Right renal cortex interstitium (tissue), 3 donors: ENCODE measurements around the gene PSMB2. TPM values are rescaled to one million over a fixed set of nuclear protein-coding genes. Genes with fewer than 3 reads are reported as not detected.

ENCODE experiments used
- DNase-seq, 3 donors: peaks; one replicate each; pipeline ENCODE4 v3.0.0-alpha.2; 2013; ENCODE audit warnings: low read depth in 3 of 3, low spot score in 2 of 3
- polyA plus RNA-seq, 3 donors: library from polyadenylated mRNA; unstranded; fragments of 120-200 nt; gene quantifications; one replicate each; pipeline ENCODE4 v1.2.1, GENCODE V29; 2013; ENCODE audit not compliant: insufficient read length in 3 of 3

The PSMB2 gene
- polyA plus RNA-seq, 3 donors: 79.5 to 83.9 (median 82.0) TPM

DNA sequence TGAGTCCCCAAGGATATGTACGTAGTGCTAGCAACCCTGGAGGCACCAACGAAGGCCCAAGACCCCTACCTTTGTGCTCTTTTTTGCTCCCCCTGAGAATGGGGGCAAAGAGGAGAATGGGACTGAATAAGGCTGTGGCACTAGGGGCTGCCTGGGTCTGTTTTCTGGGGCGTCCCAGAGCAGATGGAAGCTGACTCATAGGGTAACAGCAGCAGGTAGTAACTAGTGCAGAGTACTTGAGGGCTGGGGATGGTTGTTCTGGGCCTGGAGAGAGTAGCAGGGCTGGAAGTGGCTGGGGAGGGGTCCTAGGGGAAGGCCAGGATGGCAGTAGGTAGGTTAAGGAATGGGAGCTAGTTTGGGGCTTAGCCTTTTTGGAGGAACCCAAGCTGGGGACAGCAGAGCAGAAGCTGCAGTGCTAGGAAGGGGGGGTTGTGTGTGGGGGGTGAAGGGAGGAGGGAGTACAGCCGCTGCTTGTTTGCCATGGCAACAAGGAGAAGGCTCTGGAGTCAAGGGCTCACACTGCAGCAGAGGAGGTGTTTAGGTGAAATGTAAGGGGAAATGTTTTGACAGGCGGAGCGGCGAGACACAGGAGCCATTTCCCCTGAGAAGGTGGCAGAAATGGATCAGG lies 81.9 kb downstream of the PSMB2 start:
- DNase-seq: no peak

DNA sequence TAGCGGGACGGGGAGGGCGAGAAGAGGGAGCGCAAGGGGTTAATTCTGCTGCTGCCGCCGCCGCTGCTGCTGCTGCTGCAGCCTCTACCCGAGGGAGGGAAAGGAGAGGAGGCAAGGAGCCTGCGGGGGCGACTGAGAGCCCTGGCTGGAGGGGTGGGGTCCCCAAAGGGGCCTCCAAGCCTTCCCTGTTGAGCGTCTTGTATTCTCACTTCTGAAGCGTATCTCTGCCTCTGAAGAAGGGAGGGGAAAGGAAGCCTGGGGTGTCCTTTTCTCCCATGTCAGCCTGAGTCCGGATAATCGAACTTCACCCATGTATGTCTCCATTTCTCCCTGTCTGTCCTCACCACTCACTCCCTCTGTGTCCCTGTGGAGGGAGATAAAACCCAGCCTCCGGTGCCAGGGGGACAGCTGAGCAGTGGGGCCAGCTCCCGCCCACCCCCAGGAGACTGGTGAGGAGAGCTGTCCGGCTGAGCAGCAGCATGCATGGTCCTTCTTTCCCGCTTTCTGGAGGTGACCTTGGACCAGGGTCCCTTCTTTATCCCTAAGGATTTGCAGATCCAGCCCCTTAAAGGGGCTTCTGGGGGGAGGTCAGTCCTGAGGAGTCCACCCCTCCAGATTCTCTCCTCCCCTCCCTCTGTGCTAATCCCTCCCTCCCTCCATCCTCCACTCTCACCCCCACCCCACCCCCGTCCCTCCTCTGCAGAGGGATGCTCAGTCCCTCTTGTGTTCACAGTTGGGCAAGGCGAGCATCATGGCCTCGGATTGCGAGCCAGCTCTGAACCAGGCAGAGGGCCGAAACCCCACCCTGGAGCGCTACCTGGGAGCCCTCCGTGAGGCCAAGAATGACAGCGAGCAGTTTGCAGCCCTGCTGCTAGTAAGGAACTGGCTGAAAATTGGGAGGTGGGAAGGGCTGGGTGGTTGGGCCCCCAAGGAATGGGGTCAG lies 82.7 kb downstream of the PSMB2 start:
- no peak for DNase-seq

DNA sequence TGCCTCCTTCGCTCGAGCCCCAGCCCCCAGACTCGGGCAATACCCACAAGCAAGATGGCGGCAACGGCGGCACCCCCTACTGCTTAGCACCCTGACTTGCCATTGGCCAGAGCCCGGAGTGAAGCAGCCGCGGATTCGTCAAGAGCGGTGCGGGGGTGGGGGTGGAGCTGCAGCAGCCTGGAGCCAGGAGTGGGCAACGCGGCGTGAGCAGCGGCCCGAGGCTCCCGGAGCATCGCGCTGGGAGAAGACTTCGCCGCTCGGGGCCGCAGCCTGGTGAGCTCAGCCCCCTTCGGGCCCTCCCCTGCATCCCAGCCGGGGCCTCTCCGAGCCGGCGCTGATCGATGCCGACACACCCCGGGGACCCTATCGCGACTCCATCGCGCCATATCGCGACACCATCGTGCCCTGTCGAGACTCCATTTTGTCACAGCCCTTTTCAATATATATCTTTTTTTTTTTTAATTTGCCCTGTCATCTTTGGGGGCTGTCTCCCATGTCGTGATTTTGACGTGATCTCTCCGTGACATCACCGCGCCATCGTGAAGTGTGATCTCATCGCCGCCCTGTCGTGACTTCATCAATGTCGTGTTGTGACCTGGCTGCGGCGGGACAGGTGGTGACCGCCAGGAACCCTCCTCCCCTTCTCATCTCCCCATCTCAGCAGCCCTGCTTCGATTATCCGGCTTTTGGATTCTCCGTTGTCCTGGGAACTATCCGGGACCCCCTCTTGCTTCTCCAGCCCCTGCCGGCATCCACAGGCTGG lies 83.5 kb downstream of the PSMB2 start, which contains the start of gene NCDN:
Gene NCDN, plus strand, starts transcription at position 189 of the 763 bp plus-strand sequence. Its CDS starts 392 bp downstream, at position 581.
- DNase-seq: peak; percentile 93 to 96 (median 95)

DNA sequence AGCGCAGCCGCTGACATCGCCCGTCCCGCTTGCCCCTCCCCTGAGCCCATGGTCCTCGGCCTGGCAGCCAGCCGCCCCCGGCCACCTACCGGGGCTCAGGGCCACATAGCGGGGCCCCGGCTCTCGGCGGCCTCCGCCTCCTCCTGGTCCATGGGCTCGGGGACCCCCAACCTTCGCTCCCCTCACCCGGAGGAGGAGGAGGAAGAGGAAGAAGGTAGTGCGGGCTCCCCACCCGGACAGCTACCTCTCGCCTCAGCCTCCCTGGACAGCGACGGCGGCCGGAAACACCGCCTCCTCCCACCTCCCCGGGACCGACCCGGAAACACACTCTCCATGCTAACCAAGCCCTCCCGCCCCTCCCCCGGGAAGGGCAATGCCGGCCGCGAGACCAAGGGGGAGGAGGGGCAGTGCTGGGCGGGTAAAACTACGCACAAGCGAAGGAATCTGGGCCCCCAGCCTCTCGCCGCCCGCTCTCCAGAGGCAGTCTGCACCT lies 84.2 kb downstream of the PSMB2 start, which contains the start of gene KIAA0319L:
Gene KIAA0319L, minus strand, starts transcription at position 286 of the 493 bp plus-strand sequence. CDS start 2,912 bp downstream, outside the sequence.
- no peak for DNase-seq

DNA sequence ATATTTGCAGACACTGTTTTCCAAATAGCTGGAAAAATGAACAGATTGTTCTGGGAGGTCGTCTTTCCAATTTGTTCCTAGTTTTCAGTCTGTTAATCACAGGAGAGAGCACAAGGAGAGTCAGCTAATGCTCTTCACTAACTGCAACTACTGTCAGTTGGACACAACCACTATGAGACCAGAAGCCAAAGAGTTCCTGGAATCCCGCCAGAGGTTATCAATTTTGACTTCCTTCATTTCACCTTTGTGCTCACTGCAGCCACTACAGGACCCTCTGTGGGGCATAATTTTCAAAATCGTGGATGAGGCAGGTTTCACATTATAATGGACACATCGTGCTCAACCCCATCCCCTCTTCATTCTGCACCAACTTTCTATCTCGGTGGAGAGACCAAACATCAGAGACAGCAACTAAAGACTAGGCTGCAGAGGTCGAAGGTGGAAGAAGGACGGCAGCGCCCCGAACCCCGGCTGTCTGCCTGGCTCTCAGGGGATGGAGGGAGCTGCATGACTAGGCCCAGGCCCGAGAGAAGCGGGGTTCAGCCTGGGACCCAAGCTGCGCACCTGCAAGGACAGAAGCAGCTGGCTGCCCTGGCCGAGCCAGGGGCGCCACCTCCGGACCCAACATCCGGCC lies 84.7 kb downstream of the PSMB2 start:
- no peak for DNase-seq

DNA sequence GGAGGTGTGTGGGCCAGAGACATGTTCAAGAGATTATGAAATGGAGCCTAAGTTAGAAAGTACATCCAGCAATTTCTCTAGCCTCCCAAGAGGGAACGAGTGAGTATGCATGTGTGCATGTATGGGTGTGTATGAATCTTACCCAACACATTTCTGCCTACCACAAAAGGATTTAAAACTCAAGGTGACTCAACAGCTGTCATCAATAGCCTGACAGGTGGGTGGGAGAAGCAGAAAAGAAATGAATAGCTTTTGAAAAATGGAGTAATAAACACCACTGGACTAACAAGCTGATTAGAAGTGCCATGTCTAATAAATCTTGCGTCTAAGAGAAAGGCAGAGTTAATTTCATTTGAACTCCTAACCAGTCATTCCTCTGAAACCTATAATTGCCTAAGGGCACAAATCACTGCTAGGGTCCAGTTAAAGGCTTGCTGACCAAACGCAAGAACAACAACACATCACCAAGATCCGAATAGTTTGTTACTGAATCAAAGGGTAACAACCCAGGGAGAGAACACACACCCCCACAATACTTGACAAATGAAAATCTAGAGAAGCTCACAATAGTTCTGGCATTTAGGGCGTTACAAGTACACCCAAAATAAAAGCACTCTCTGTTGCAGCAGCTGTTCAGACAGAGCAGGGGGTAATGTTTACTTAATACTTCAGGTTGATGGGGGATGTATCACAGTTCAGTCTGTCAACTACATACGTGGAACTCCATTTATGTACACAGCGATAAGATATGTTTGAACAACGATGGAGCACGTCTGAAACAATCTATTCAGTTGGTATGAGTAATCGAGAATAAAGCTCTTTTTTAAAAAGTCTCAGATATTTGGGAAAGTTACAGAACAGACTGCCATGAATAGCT lies 85.5 kb downstream of the PSMB2 start:
- no peak for DNase-seq

DNA sequence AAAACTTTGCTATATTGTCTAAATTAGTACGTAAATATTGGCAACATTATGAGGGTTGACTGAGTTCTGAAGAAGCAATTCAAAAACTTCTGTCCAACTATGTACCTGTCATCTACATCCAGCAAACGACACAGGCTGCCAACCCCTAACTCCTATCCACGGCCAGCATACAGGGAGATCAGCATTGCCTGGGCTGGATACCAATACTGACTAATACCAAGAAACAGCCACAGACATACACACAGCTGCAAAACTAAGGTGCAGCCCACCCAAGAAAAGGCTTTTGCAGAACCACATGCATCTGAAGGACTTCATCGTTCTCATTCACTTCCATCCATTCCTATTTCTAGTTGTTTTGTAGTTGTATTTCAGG lies 86.1 kb downstream of the PSMB2 start:
- no peak for DNase-seq

DNA sequence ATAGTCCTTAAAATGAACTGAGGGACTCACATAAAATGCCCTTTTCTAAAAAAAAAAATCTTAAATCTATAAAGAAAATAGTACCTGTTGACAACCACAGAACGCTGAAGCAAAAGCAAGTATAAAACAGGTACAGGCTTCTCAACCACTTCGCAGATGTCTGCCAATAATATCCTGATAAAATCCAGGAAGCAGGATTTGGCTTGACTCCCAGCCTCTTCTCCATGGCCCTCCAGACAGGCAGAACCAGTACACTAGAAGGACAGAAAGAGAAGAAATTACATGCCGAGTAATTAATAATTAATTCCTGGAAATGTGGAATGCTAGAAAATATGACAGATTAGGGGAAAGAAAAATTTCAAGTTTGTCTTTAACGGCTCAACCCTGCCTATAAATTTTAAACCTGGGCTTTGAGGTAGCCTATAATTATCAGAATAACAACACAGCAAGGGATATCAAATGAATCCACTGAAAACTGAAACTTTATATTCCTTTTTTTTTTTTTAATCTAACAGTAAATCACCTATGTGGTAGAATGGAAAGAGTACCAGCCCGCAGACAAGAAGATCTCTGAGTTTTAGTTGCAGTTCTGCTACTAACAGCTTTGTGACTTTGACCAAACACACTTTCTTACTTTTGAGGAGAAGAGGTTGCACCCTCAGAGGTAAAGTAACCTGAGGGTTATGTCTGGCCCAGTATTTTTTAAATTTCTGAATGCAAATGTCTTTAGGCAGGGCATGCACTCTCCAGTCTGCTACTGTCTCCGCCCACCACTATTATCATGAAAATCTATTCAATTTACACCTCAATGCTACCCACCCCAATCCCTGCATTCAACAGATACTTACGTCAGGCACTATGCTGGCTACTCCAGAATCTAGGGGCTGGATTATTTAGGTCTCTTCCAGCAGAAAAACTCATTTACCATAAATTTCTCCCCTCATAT lies 86.8 kb downstream of the PSMB2 start:
- DNase-seq: no peak

DNA sequence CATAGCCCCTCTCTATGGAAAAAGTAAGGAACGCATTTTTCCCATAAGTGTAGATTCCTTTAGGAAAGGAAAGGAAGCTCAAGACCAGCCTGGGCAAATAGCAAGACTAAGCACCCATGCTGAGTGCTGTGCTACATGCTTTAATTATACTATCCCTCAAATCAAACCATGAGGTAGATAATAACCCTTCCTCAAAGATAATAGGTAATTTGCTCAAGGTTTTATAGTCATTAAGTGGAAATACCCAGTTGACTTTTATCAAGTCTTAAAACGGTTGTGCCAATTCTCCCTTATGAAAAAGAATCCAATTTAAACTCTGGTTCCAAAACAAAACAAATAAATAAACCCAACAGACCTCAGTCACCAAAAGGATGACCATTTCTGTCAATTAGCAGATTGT lies 87.5 kb downstream of the PSMB2 start:
- DNase-seq: no peak

Other genes with a start within 250 kb of the PSMB2 start
- 10 to 100 TPM; 56.3 to 64.2 (median 60.9) TPM for gene KIAA0319L, start 84.1 kb downstream of the PSMB2 start, polyA plus RNA-seq
- 10 to 100 TPM; 12.5 to 13.8 (median 13.8) TPM for gene NCDN, start 83.7 kb downstream of the PSMB2 start, polyA plus RNA-seq
- under 1 TPM; 0.57 to 0.68 (median 0.60) TPM for gene TFAP2E, start 68.2 kb downstream of the PSMB2 start, polyA plus RNA-seq
- 10 to 100 TPM in 1 of 3 donors, 1 to 10 TPM in 2; 9.3 to 11.2 (median 9.9) TPM for gene C1orf216, start 77.4 kb upstream of the PSMB2 start, polyA plus RNA-seq
- 10 to 100 TPM; 12.5 to 14.7 (median 14.3) TPM for gene CLSPN, start 128.5 kb upstream of the PSMB2 start, polyA plus RNA-seq
- 10 to 100 TPM; 17.6 to 20.0 (median 17.9) TPM for gene AGO4, start 166.5 kb upstream of the PSMB2 start, polyA plus RNA-seq
- 10 to 100 TPM; 17.1 to 19.1 (median 17.4) TPM for gene AGO1, start 241.7 kb upstream of the PSMB2 start, polyA plus RNA-seq